ENCODE data around the gene TAS2R38. TPM values are rescaled to one million over a fixed set of nuclear protein-coding genes. Genes with fewer than 3 reads are reported as not detected.
"Not testable (repeated sequence)": the region's sequence is repeated elsewhere in the genome, so short reads cannot be mapped to it uniquely, and the experiment has no call there.

TAS2R38 gene
- total RNA-seq, 4 donors from 2014 or later, result not detected

- WGBS, 2 donors, result 21 to 58% methylated on average over 2 of the region's 2 CpGs
- no peaks in the 10 kb centered on the region for H3K36me3 ChIP-seq
- H3K27ac ChIP-seq, result no peak overlapping the region
- intact Hi-C loops (cut with DNase I), result no loop called here
- no peaks in the 10 kb centered on the region for H3K4me1 ChIP-seq
- no peaks in the 10 kb centered on the region for H3K27me3 ChIP-seq
- TF ChIP-seq, protein P1, sequence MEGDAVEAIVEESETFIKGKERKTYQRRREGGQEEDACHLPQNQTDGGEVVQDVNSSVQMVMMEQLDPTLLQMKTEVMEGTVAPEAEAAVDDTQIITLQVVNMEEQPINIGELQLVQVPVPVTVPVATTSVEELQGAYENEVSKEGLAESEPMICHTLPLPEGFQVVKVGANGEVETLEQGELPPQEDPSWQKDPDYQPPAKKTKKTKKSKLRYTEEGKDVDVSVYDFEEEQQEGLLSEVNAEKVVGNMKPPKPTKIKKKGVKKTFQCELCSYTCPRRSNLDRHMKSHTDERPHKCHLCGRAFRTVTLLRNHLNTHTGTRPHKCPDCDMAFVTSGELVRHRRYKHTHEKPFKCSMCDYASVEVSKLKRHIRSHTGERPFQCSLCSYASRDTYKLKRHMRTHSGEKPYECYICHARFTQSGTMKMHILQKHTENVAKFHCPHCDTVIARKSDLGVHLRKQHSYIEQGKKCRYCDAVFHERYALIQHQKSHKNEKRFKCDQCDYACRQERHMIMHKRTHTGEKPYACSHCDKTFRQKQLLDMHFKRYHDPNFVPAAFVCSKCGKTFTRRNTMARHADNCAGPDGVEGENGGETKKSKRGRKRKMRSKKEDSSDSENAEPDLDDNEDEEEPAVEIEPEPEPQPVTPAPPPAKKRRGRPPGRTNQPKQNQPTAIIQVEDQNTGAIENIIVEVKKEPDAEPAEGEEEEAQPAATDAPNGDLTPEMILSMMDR (IDR thresholded peaks at IDR 0.05), result no peak
- no peak for TF ChIP-seq POLR2A (IDR thresholded peaks at IDR 0.05)
- no peak for DNase-seq
- H3K4me3 ChIP-seq, result no peak overlapping the region
- no peaks in the 10 kb centered on the region for H3K9me3 ChIP-seq
These were observed 16.6 kb upstream of the TAS2R38 start for GRCh38 chr7:141990011-141990725.

- H3K9me3 ChIP-seq; H3K4me1 ChIP-seq; H3K4me3 ChIP-seq; H3K27ac ChIP-seq; H3K27me3 ChIP-seq; intact Hi-C loops (cut with DNase I); DNase-seq; H3K36me3 ChIP-seq: not testable (repeated sequence)
- WGBS, 2 donors, result 72 to 85% methylated on average over 3 to 4 of the region's 4 CpGs
These were observed 14.2 kb upstream of the TAS2R38 start for GRCh38 chr7:141987803-141988202.

- Histone ChIP-seq H3K27ac (no peak overlapping the region), H3K27me3 (no peaks in the 10 kb centered on the region), H3K4me3 (no peak overlapping the region), H3K4me1 (no peaks in the 10 kb centered on the region), H3K9me3 (no peaks in the 10 kb centered on the region), H3K36me3 (no peaks in the 10 kb centered on the region)
- intact Hi-C loops (cut with DNase I), result no loop called here
- DNase-seq, result no peak
- WGBS, 2 donors, result 33 to 80% methylated on average over 2 of the region's 2 CpGs
- TF ChIP-seq POLR2A (IDR thresholded peaks at IDR 0.05), result no peak
- TF ChIP-seq, protein P1 (IDR thresholded peaks at IDR 0.05), result no peak
These were observed 13.3 kb upstream of the TAS2R38 start for GRCh38 chr7:141986923-141987322.

DNA sequence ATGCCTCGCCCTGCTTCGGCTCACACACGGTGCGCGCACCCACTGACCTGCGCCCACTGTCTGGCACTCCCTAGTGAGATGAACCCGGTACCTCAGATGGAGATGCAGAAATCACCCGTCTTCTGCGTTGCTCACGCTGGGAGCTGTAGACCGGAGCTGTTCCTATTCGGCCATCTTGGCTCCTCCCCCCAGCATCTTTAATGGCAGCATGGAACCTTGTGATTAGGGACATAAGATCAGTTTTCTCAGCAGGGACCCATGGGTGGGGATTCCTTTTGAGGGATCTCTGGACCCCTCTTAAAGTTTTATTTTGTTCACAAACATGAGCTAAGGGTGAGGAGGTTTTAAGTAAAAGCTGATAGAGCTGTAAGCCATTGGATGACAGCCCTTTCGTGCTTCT, 12.4 kb upstream of the TAS2R38 start:
- H3K27me3 ChIP-seq; H3K9me3 ChIP-seq; H3K4me3 ChIP-seq; intact Hi-C loops (cut with DNase I); H3K36me3 ChIP-seq; H3K27ac ChIP-seq; DNase-seq; H3K4me1 ChIP-seq: not testable (repeated sequence)
- whole genome bisulfite sequencing, 2 donors, result 83 to 92% methylated on average over 1 to 6 of the region's 13 CpGs

DNA sequence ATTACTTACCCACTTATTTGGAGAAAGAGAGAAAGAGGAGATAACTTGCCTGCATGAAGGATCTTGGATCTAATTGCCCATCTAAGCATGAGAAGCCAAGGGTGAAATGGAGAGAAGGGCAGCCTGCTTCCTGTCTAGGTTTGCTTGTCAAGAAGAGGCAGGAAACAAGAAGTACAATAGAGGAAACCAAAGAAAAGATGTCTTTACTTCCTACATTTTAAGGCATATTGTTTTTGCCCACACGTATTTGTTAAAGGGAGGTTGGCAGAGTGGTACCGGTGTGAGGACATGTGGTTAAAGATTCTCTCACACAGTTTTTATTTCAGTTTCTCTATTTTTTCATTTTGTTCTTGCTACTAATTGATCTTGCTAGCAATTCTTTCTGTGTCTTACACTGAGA, 6.0 kb upstream of the TAS2R38 start:
- no peak overlapping the region for H3K27ac ChIP-seq

DNA sequence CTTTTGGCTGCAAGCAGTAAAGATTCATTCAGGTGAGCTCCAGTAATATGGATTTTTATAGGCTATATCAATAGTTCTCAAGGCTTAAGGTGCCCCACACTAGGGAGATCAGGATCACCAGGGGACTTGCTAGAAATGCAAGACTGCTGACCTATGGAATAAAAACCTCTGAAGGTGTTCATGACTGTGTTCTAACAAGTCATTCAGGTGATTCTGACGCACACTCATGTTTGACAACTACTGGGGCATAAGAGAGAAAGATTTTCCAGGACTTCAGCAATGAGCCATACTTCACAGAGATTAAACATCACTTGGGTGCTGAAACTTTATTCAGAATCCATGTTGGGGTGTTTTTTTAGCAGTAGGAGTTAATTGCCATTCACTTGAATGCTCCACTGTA, 4.8 kb upstream of the TAS2R38 start:
- Histone ChIP-seq H3K36me3 (no peaks in the 10 kb centered on the region), H3K9me3 (no peaks in the 10 kb centered on the region), H3K27ac (no peak overlapping the region), H3K4me3 (no peak overlapping the region), H3K27me3 (no peaks in the 10 kb centered on the region), H3K4me1 (no peaks in the 10 kb centered on the region)
- intact Hi-C loops (cut with DNase I), result loop anchor here (10.0 kb wide), 1 partner anchor 206 kb away; no protein-coding TSS in a partner anchor
- no peak for TF ChIP-seq POLR2A (IDR thresholded peaks at IDR 0.05)
- DNase-seq, result no peak
- 89 to 92% methylated on average over 1 of the region's 1 CpG for WGBS, 2 donors

More for the DNA sequence above, 6.0 kb upstream of the TAS2R38 start:
- no peaks in the 10 kb centered on the region for H3K9me3 ChIP-seq
- no peaks in the 10 kb centered on the region for H3K4me1 ChIP-seq
- DNase-seq, result no peak
- intact Hi-C loops (cut with DNase I), result loop anchor here (10.0 kb wide), 1 partner anchor 205 kb away; no protein-coding TSS in a partner anchor
- H3K4me3 ChIP-seq, result no peak overlapping the region
- TF ChIP-seq, protein P1 (IDR thresholded peaks at IDR 0.05), result no peak
- no peak for TF ChIP-seq POLR2A (IDR thresholded peaks at IDR 0.05)
- H3K36me3 ChIP-seq, result no peaks in the 10 kb centered on the region
- 43 to 66% methylated on average over 2 of the region's 2 CpGs for WGBS, 2 donors
- H3K27me3 ChIP-seq, result no peaks in the 10 kb centered on the region
